ENCODE data around the gene TSR3. TPM values are rescaled to one million over a fixed set of nuclear protein-coding genes. Genes with fewer than 3 reads are reported as not detected.

TSR3 gene
- total and polyA plus RNA-seq, 2 donors (not counting 1 experiment from before 2014, with no cell fraction given), result 35.7 to 43.7 TPM

GRCh38 chr16:1319041-1319440 is 32.6 kb downstream of the TSR3 start:
- peaks cover 8% of the 10 kb centered on the region for H3K4me1 Mint-ChIP-seq
- Histone ChIP-seq H3K4me3 (ENCODE audit: control extremely low read depth in 1 of 5, extremely low read depth in 1 of 5, insufficient read depth in 1 of 5, low read depth in 2 of 5, low read length in 4 of 5) (no peak overlapping the region), H3K9ac (ENCODE audit: low read length) (no peak overlapping the region), H3K4me2 (replicated peaks; ENCODE audit: low read depth, low read length, poor library complexity, severe bottlenecking) (no peak overlapping the region), H3K79me2 (ENCODE audit: control insufficient read depth, insufficient read depth, low read length) (peaks cover 67% of the 10 kb centered on the region), H2AFZ (ENCODE audit: insufficient read depth, low read depth, low read length, poor library complexity, severe bottlenecking) (no peak overlapping the region), H4K20me1 (ENCODE audit: control insufficient read depth, insufficient read depth, low read length, poor library complexity, severe bottlenecking) (peaks cover 87% of the 10 kb centered on the region), H3K27me3 (replicated peaks in 1 of 4; ENCODE audit: control extremely low read depth in 1 of 4, control insufficient read depth in 3 of 4, insufficient read depth in 4 of 4, low read length in 3 of 4) (no peaks in the 10 kb centered on the region), H3K36me3 (replicated peaks in 1 of 2; ENCODE audit: control extremely low read depth in 1 of 2, control insufficient read depth in 1 of 2, extremely low read depth in 1 of 2, insufficient read depth in 2 of 2, low read length in 1 of 2) (peaks cover 0 to 88% of the 10 kb centered on the region in 2 experiments), H3K4me1 (ENCODE audit: control insufficient read depth in 2 of 2, insufficient read depth in 2 of 2, low read length in 2 of 2) (no peaks in the 10 kb centered on the region), H3K27ac (ENCODE audit: low read length in 2 of 2) (no peak overlapping the region), H3K9me3 (ENCODE audit: control extremely low read depth in 1 of 3, control insufficient read depth in 2 of 3, insufficient read depth in 1 of 3, low read length in 2 of 3) (no peaks in the 10 kb centered on the region)
- TF ChIP-seq EZH2 (IDR thresholded peaks at IDR 0.05; ENCODE audit: borderline replicate concordance, insufficient read depth, low read depth, low read length, poor library complexity, severe bottlenecking), result no peak
- TF ChIP-seq CTCF (IDR thresholded peaks at IDR 0.05), result no peak
- H3K27me3 Mint-ChIP-seq, result no peaks in the 10 kb centered on the region
- DNase-seq (no peak), ATAC-seq (ENCODE audit: low read depth) (no peak)
- H3K9me3 Mint-ChIP-seq (ENCODE audit: insufficient read depth), result no peaks in the 10 kb centered on the region
- CTCF ChIA-PET, result no interaction called here
- 95% methylated on average over 33 of the region's 33 CpGs for WGBS (ENCODE audit: insufficient coverage)
- intact Hi-C loops (cut with micrococcal nuclease), result no loop called here
- H3K27ac Mint-ChIP-seq, result peak overlapping the region; percentile 24
- no peak overlapping the region for H3K4me3 Mint-ChIP-seq
- POLR2A ChIA-PET, result no interaction called here

GRCh38 chr16:1318268-1318545 is 33.5 kb downstream of the TSR3 start:
- Histone ChIP-seq H3K27ac (ENCODE audit: low read length in 2 of 2) (no peak overlapping the region), H3K79me2 (ENCODE audit: control insufficient read depth, insufficient read depth, low read length) (peaks cover 76% of the 10 kb centered on the region), H3K4me2 (replicated peaks; ENCODE audit: low read depth, low read length, poor library complexity, severe bottlenecking) (no peak overlapping the region), H2AFZ (ENCODE audit: insufficient read depth, low read depth, low read length, poor library complexity, severe bottlenecking) (no peak overlapping the region), H3K4me1 (ENCODE audit: control insufficient read depth in 2 of 2, insufficient read depth in 2 of 2, low read length in 2 of 2) (peaks cover 0 to 4% of the 10 kb centered on the region in 2 donors), H3K9ac (ENCODE audit: low read length) (no peak overlapping the region), H3K36me3 (replicated peaks in 1 of 2; ENCODE audit: control extremely low read depth in 1 of 2, control insufficient read depth in 1 of 2, extremely low read depth in 1 of 2, insufficient read depth in 2 of 2, low read length in 1 of 2) (peaks cover 0 to 86% of the 10 kb centered on the region in 2 experiments), H3K27me3 (replicated peaks in 1 of 4; ENCODE audit: control extremely low read depth in 1 of 4, control insufficient read depth in 3 of 4, insufficient read depth in 4 of 4, low read length in 3 of 4) (no peaks in the 10 kb centered on the region), H3K4me3 (ENCODE audit: control extremely low read depth in 1 of 5, extremely low read depth in 1 of 5, insufficient read depth in 1 of 5, low read depth in 2 of 5, low read length in 4 of 5) (no peak overlapping the region), H4K20me1 (ENCODE audit: control insufficient read depth, insufficient read depth, low read length, poor library complexity, severe bottlenecking) (peaks cover 87% of the 10 kb centered on the region), H3K9me3 (ENCODE audit: control extremely low read depth in 1 of 3, control insufficient read depth in 2 of 3, insufficient read depth in 1 of 3, low read length in 2 of 3) (no peaks in the 10 kb centered on the region)
- ATAC-seq (ENCODE audit: low read depth), result no peak
- ChIA-PET POLR2A (no interaction called here), CTCF (interaction anchor here (1.0 kb wide), 1 partner anchor 18 kb away, joined by 3 read pairs; no protein-coding TSS in a partner anchor)
- H3K27me3 Mint-ChIP-seq, result no peaks in the 10 kb centered on the region
- H3K27ac Mint-ChIP-seq, result no peak overlapping the region
- H3K4me1 Mint-ChIP-seq, result peaks cover 9% of the 10 kb centered on the region
- no peaks in the 10 kb centered on the region for H3K9me3 Mint-ChIP-seq (ENCODE audit: insufficient read depth)
- 85% methylated on average over 9 of the region's 9 CpGs for WGBS (ENCODE audit: insufficient coverage)
- TF ChIP-seq EZH2 (IDR thresholded peaks at IDR 0.05; ENCODE audit: borderline replicate concordance, insufficient read depth, low read depth, low read length, poor library complexity, severe bottlenecking) (no peak), CTCF (IDR thresholded peaks at IDR 0.05) (no peak)
- intact Hi-C loops (cut with micrococcal nuclease), result no loop called here
- no peak for DNase-seq
- H3K4me3 Mint-ChIP-seq, result no peak overlapping the region

Measured in B cell (primary cell).